MM.1S (cell line): ENCODE results near the gene NGEF.

Experiments used
- DNase-seq: peaks from one replicate; pipeline ENCODE4 v3.0.0-alpha.2; 2015
- H2AFZ ChIP-seq: fragments of 300-600 bp; sonication (generic); 2 replicates; pipeline ENCODE4 v1.6.0; 2016; ENCODE audit warnings: antibody characterized with exemption, low read length
- H3F3A ChIP-seq: fragments of 300-600 bp; sonication (generic); 2 replicates; pipeline ENCODE4 v1.6.1; 2016; ENCODE audit warnings: mild to moderate bottlenecking, antibody characterized with exemption, low read length, moderate library complexity, mixed read lengths; ENCODE audit not compliant: insufficient read depth
- H3K27ac ChIP-seq: fragments of 300-600 bp; sonication (generic); 2 replicates; pipeline ENCODE4 v1.5.1; 2016; ENCODE audit warnings: mild to moderate bottlenecking, low read length
- H3K27me3 ChIP-seq: fragments of 300-600 bp; sonication (generic); replicated peaks from 2 replicates; pipeline ENCODE4 v1.6.0; 2016; ENCODE audit warnings: low read length; ENCODE audit not compliant: insufficient read depth
- H3K36me3 ChIP-seq: fragments of 300-600 bp; sonication (generic); replicated peaks from 2 replicates; pipeline ENCODE4 v1.6.1; 2016; ENCODE audit warnings: mild to moderate bottlenecking, low read length, mixed read lengths; ENCODE audit not compliant: insufficient read depth
- H3K4me1 ChIP-seq: fragments of 300-600 bp; sonication (generic); 2 replicates; pipeline ENCODE4 v1.6.1; 2016; ENCODE audit warnings: low read length, mixed read lengths
- H3K4me2 ChIP-seq: fragments of 300-600 bp; sonication (generic); 2 replicates; pipeline ENCODE4 v1.6.0; 2016; ENCODE audit warnings: low read depth, low read length
- H3K4me3 ChIP-seq: fragments of 300-600 bp; sonication (generic); 2 replicates; pipeline ENCODE4 v1.5.1; 2016; ENCODE audit warnings: low read length, mixed read lengths
- H3K79me2 ChIP-seq: fragments of 300-600 bp; sonication (generic); 2 replicates; pipeline ENCODE4 v1.6.1; 2016; ENCODE audit warnings: mixed run types, low read length, mixed read lengths
- H3K9ac ChIP-seq: fragments of 300-600 bp; sonication (generic); 2 replicates; pipeline ENCODE4 v1.6.1; 2016; ENCODE audit warnings: low read length, mixed read lengths
- H3K9me2 ChIP-seq: fragments of 300-600 bp; sonication (generic); replicated peaks from 2 replicates; pipeline ENCODE4 v1.6.1; 2016; ENCODE audit warnings: mild to moderate bottlenecking, low read length, mixed read lengths; ENCODE audit not compliant: insufficient read depth
- H3K9me3 ChIP-seq: fragments of 300-600 bp; sonication (generic); replicated peaks from 2 replicates; pipeline ENCODE4 v1.6.1; 2016; ENCODE audit warnings: mild to moderate bottlenecking, low read length, mixed read lengths; ENCODE audit not compliant: insufficient read depth
- H4K20me1 ChIP-seq: fragments of 300-600 bp; sonication (generic); 2 replicates; pipeline ENCODE4 v1.6.1; 2016; ENCODE audit warnings: mild to moderate bottlenecking, low read length, moderate library complexity, mixed read lengths; ENCODE audit not compliant: insufficient read depth
- CTCF ChIP-seq: fragments of 300-600 bp; sonication (generic); IDR thresholded peaks from 2 replicates; pipeline ENCODE4 v1.5.1; 2016; ENCODE audit warnings: antibody characterized with exemption, low read length, mixed read lengths
- EZH2 ChIP-seq: fragments of 300-600 bp; sonication (generic); optimal IDR thresholded peaks from 2 replicates; pipeline ENCODE3; 2017; ENCODE audit warnings: low read depth, mild to moderate bottlenecking, antibody characterized with exemption, low read length, mixed read lengths
- EZH2phosphoT487 ChIP-seq: fragments of 300-600 bp; sonication (generic); IDR thresholded peaks from 2 replicates; pipeline ENCODE4 v1.6.1; 2018; ENCODE audit warnings: antibody characterized with exemption, low read length

NGEF gene

GRCh38 chr2:233060980-233061590 is 48.0 kb upstream of the NGEF start:
- H3K27me3 ChIP-seq: no peaks in the 10 kb centered on the region
- H3K4me3 ChIP-seq: peak overlapping the region; percentile 84
- DNase-seq: peak; percentile 25
- H3F3A ChIP-seq: peaks cover 10% of the 10 kb centered on the region; the same call in 1 of the 2 replicates
- peaks cover 23% of the 10 kb centered on the region for H3K4me1 ChIP-seq
- peak overlapping the region; percentile 63 for H3K27ac ChIP-seq
- no peaks in the 10 kb centered on the region for H4K20me1 ChIP-seq
- H3K9me3 ChIP-seq: no peaks in the 10 kb centered on the region
- H3K4me2 ChIP-seq: peak overlapping the region; percentile 97
- H2AFZ ChIP-seq: peak overlapping the region; percentile 87
- no peaks in the 10 kb centered on the region for H3K9me2 ChIP-seq
- H3K9ac ChIP-seq: peak overlapping the region; percentile 60; the same call in 1 of the 2 replicates
- H3K36me3 ChIP-seq: no peaks in the 10 kb centered on the region
- peaks cover 50% of the 10 kb centered on the region for H3K79me2 ChIP-seq
- TF ChIP-seq EZH2 (no peak), EZH2phosphoT487 (no peak), CTCF (no peak)

- TF ChIP-seq EZH2: no peak
- TF ChIP-seq EZH2phosphoT487: no peak
- no peak for TF ChIP-seq CTCF
- Histone ChIP-seq H3K4me3 (peak overlapping the region; percentile 84), H3K27ac (peak overlapping the region; percentile 63)
These were observed 47.5 kb upstream of the NGEF start for GRCh38 chr2:233060501-233060979.

DNA sequence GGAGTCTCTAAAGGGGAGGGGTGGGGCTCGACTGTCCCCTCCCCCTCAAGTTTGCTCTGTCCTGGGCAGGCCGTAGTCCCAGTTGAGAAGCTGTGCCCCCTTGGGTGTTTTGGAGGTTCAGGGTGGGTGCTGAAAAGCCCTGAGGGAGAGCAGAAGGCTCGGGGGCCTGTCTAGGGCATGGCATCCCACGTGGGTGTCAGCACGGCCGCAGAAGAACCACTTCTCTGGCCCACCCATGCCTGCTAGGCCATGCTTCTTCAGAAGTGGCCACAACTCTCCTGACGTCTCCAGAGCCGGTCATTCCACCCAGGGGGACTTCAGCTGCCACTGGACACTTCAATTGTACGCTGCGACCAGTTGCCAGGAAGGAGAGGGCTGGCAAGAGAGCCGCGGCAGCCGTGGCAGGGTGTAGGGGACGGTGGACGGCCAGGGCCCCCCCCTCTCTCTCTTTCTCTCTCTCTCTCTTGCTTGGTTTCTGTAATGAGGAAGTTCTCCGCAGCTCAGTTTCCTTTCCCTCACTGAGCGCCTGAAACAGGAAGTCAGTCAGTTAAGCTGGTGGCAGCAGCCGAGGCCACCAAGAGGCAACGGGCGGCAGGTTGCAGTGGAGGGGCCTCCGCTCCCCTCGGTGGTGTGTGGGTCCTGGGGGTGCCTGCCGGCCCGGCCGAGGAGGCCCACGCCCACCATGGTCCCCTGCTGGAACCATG is 46.9 kb upstream of the NGEF start, which contains the start of gene INPP5D:
TSS of gene INPP5D (plus strand) at position 546 of the 704 bp plus-strand sequence. CDS start at position 683, 137 bp downstream.
- peak within 1 kb of the TSS; percentile 97 for H3K4me2 ChIP-seq
- no peaks in the 10 kb centered on the region for H4K20me1 ChIP-seq
- H3K4me3 ChIP-seq: peak within 1 kb of the TSS; percentile 84
- peaks cover 23% of the 10 kb centered on the region for H3K4me1 ChIP-seq
- peak within 1 kb of the TSS; percentile 60 for H3K9ac ChIP-seq
- no peaks in the 10 kb centered on the region for H3K9me3 ChIP-seq
- TF ChIP-seq CTCF (no peak; the same call in 1 of the 2 replicates), EZH2 (no peak), EZH2phosphoT487 (no peak)
- H3K36me3 ChIP-seq: no peaks in the 10 kb centered on the region
- no peaks in the 10 kb centered on the region for H3K9me2 ChIP-seq
- H3F3A ChIP-seq: peaks cover 10% of the 10 kb centered on the region; the same call in 1 of the 2 replicates
- DNase-seq: peak; percentile 80
- no peaks in the 10 kb centered on the region for H3K27me3 ChIP-seq
- H3K79me2 ChIP-seq: peaks cover 46% of the 10 kb centered on the region
- H2AFZ ChIP-seq: peak within 1 kb of the TSS; percentile 87
- peak within 1 kb of the TSS; percentile 63 for H3K27ac ChIP-seq

More at GRCh38 chr2:233060501-233060979, 47.5 kb upstream of the NGEF start:
- no peaks in the 10 kb centered on the region for H3K9me2 ChIP-seq
- H4K20me1 ChIP-seq: no peaks in the 10 kb centered on the region
- no peaks in the 10 kb centered on the region for H3K36me3 ChIP-seq
- peak overlapping the region; percentile 60 for H3K9ac ChIP-seq
- H3K9me3 ChIP-seq: no peaks in the 10 kb centered on the region
- peaks cover 48% of the 10 kb centered on the region for H3K79me2 ChIP-seq
- peak overlapping the region; percentile 87 for H2AFZ ChIP-seq
- peak; percentile 10 for DNase-seq
- H3F3A ChIP-seq: peaks cover 10% of the 10 kb centered on the region; the same call in 1 of the 2 replicates
- peaks cover 23% of the 10 kb centered on the region for H3K4me1 ChIP-seq
- H3K4me2 ChIP-seq: peak overlapping the region; percentile 97
- H3K27me3 ChIP-seq: no peaks in the 10 kb centered on the region
